GM19438 (cell line): ENCODE results near the gene FAM53B.

ENCODE experiments used
- ATAC-seq: cut with Tn5 transposase; IDR thresholded peaks from one replicate; pipeline ENCODE4 v1.9.1; 2021; ENCODE audit warnings: low read depth; ENCODE audit not compliant: unreplicated experiment

The FAM53B gene

GRCh38 chr10:124730790-124731189 lies 13.4 kb downstream of the FAM53B start:
- no peak for ATAC-seq

GRCh38 chr10:124728830-124729661 lies 15.1 kb downstream of the FAM53B start:
- no peak for ATAC-seq

GRCh38 chr10:124728071-124728829 lies 15.9 kb downstream of the FAM53B start:
- ATAC-seq, result no peak

- ATAC-seq, result no peak
Observed at GRCh38 chr10:124727361-124727960, 16.7 kb downstream of the FAM53B start.

- ATAC-seq, result no peak
Observed at GRCh38 chr10:124725791-124726190, 18.4 kb downstream of the FAM53B start.

GRCh38 chr10:124725171-124725631 lies 19.0 kb downstream of the FAM53B start:
- ATAC-seq, result no peak

DNA sequence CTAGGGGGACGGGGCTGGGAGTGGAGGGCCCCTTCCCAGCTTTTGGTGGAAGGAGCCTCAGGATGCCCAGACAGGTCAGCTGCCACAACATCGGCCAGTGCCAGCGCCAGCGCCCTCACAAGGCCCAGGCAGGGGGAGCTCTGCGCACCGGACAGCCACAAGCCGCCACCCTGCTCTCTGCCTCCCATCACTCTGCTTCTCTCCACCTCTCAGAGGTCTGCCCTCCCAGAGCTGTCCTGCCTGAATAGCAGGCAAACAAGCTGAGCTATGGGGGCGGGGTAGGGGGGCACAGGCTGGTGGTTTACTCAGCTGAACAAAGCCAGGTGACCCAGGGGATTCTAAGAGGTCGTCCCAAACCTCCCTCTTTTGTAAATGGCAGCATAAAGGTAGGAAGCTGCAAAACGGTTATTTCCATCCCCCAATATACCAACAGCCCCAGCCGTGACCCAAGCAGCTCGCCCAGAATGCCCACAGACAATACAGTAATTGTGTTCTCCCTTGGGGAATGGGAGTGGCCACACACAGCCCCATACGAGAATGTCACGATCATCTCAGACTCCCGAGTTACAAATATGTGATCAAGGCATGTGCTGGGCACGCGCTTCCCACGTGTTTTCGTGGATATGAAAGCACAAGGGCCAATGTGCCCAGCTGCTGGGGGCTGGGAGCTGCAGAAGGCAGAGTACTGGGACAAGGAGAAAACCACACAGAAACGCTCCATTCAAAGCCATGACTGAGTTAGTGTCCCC lies 19.7 kb downstream of the FAM53B start:
- ATAC-seq, result no peak

DNA sequence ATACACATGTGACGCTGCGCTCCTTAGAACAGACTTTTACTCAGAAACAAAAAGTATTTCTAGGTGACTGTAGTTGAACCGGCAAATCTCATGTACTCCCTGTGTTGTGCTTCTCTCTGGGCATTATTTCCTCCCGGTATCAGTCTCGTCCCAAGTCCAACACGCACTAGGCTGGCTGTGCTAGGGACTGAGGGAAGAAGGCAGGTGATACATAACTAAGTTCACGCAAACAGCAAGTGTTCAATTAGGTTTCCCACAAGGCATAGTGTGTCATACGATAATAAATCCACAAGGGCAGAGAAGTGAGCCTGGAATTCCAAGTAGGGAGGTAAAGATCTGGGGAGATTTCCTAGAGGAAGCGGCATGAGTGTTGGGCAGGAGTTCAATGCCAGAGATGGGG lies 20.4 kb downstream of the FAM53B start:
- no peak for ATAC-seq

- peak; percentile 68 for ATAC-seq
Observed at GRCh38 chr10:124722798-124723783, 21.1 kb downstream of the FAM53B start.

DNA sequence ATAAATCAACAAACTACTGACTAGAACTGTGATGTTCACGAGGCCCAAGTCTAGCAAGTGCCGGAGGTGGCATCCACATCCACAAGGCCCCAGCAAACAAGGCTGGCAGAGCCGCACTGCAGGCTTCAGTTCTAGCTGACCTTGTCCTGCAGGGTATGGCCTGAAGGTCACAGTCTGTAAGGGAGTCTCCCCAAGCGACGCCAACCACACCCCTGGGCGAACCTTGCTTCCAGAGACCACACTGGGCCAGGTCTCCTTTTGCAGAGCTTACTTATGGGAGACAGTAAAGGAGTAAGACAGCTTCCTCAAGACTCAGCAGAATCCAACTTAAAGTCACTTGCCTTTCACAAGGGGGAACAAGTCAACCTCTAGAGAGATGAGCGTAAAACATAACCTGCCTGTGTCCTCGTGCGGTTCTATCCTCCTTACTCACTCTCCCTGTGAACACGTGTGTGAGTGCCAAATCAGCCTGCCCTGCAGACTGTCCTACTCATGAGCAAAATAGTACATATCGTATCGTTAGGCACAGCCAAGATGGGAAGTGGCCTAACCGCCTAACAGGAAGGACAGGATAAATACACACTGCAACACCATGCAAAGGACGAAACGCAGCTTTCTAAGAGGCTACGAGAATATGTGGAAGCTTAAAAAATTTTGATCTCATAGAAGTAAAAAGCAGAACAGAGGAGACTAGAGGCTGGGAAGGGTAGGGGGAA lies 22.7 kb downstream of the FAM53B start:
- no peak for ATAC-seq

DNA sequence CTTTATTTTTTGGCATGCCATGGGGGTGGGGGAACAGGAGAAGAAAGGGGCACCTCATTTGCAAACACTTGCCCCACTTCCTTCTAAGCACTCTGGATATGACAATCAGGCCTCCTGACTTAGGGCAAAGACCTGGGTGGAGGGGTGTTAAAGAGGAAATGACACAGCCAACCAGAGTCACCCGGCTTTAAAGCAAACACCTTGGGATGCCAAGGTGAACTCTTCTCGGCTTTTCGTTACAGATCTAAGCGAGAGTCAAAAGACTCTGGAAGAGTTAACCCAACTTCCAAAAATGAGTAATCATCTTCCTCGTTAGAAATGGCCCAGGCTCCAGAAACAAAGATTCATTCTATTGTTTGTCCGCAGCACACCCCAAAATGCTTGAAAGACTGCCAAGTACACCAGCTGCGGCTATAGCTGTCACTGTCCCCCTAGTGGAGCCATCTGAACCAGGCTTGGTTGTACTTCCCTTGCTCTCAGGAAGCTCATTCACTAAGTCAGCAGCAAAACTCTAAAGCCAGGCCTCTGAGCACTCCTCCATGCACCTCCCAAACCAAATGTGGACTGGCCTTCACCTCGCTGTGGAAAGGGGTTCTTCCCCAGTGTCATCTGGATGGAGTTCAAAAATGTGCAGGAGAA lies 24.8 kb downstream of the FAM53B start:
- peak; percentile 47 for ATAC-seq

DNA sequence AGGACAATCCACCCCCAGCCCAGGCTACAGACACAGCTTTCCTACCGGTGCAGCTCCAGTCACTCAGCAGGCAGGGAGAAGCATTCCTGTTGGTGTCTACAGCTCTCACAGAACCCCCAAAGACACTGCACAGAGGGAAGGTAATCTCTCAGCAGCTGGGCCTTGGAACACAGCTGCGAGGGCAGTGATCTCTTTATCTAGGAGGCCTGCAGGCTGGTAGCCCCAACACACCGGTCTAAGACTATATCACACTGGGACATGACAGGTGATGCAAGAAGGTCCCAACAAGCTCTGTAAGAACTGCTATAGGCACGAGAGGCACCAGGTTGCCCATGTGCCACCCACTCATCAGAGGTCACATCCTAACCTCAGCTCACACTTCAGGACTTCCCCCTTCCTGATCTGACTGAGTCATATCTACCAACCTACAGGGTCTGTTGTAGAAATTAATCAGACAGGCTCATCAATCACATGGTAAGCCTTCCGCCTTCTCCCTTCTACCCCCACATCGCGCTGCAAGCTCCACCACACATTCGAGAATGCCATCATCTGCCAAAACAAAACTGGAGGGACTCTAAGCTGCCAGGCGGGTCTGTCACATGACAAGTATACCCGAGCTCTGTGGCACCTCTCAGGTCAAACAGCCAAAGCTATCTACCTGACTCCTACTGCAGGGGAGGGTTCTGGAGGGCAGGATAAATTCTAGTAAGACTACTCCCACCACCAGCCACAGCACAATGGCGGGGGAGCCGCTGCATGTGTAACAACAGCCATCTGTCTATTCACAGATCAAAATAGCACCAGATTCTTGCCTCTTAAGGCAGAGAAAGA lies 26.1 kb downstream of the FAM53B start:
- ATAC-seq, result no peak

- ATAC-seq, result no peak
Observed at GRCh38 chr10:124717041-124717757, 27.0 kb downstream of the FAM53B start.

GRCh38 chr10:124716369-124716768 lies 27.8 kb downstream of the FAM53B start:
- ATAC-seq, result no peak

DNA sequence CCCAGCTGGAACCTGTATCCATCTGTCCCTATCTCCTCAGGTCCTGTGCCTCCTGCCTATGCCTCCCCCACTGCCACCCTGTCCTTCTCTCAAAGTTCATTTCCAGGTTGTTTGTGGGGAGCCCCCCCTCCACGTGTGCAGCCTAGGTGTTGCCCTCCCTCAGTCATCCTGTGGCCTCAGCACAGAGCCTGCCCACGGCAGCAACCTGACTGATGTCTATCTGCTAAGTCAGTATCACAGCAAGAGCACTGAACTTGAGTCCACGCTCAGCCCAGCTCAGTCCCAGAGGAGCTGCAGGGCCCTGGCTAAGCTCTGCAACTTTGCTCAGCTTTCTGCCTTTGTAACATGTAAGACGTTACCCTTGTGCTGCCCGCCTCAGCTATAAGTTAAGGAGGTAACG lies 28.7 kb downstream of the FAM53B start:
- no peak for ATAC-seq

DNA sequence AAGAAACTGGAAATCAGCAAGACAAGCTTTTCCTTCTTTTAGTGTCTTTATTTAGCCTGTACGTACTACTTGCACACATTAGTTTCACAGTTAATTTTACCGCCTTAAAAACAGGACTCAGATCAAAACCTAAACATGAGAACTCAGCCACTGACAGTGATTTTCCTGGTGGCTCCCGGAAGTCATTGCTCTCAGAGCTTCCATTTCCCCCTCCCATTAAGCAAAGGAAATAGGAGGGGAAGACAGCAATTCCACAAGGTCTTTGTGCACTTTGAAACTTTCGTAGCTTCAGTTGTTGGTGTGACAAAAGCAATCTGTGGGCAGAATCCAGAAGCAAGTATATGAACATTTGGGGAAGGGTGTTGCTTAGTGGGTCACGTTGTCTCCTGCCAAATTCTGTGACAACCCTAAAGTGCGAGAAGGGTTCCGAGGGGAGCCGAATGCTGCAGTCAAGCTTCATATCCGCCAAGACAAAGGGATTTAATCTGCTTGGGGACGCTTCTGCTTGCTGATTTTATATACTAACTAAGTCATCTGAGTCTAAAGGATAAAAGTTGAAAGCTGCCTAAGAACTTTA lies 30.4 kb downstream of the FAM53B start:
- ATAC-seq, result no peak
